Measurements from ENCODE around the gene CLCN1. TPM values are rescaled to one million over a fixed set of nuclear protein-coding genes. Genes with fewer than 3 reads are reported as not detected.

The CLCN1 gene
- total and polyA plus RNA-seq, 2 of the 8 experiments (the other 6 are each of a cell fraction or from before 2014, with no cell fraction given): 0.36 to 0.41 TPM

Small RNA genes within 50 kb of the gene (microRNA-seq; reads per million reads assigned to microRNA genes)
- 0 reads per million in 2 experiments for gene MIR6892 (ENCODE audit: borderline microRNAs expressed in 2 of 2, borderline number of aligned reads in 2 of 2, borderline replicate concordance in 1 of 2)

Small RNA genes within 50 kb of the gene (small RNA-seq; reads per million reads assigned to genes)
- gene MIR6892 (ENCODE audit: insufficient read depth): not detected
- gene RN7SL481P (ENCODE audit: insufficient read depth): not detected
- not detected for gene RN7SL535P (ENCODE audit: insufficient read depth)

Other genes starting within 250 kb of the CLCN1 start
- gene PIP, start 184.0 kb upstream of the CLCN1 start, total RNA-seq (2021; fragmentation: NEBNext Ultra II Directional; extraction: Animal tissue kit (Norgen Biotek cat#: 25700)): not detected in 2 replicates
- not detected in 2 replicates for gene PIP, start 184.0 kb upstream of the CLCN1 start, polyA plus RNA-seq (2011; rRNA removed)
- not detected in 2 replicates for gene TAS2R39, start 132.7 kb upstream of the CLCN1 start, total RNA-seq (2021; fragmentation: NEBNext Ultra II Directional; extraction: Animal tissue kit (Norgen Biotek cat#: 25700))
- not detected in 2 replicates for gene TAS2R39, start 132.7 kb upstream of the CLCN1 start, polyA plus RNA-seq (2011; rRNA removed)
- gene TAS2R40, start 94.1 kb upstream of the CLCN1 start, total RNA-seq (2021; fragmentation: NEBNext Ultra II Directional; extraction: Animal tissue kit (Norgen Biotek cat#: 25700)): not detected in 2 replicates
- gene TAS2R40, start 94.1 kb upstream of the CLCN1 start, polyA plus RNA-seq (2011; rRNA removed): not detected in 2 replicates
- gene GSTK1, start 52.7 kb upstream of the CLCN1 start, total RNA-seq (2021; fragmentation: NEBNext Ultra II Directional; extraction: Animal tissue kit (Norgen Biotek cat#: 25700)): 25.5 and 26.2 TPM in 2 replicates
- gene GSTK1, start 52.7 kb upstream of the CLCN1 start, polyA plus RNA-seq (2011; rRNA removed): 32.5 and 34.0 TPM in 2 replicates
- gene TMEM139, start 31.2 kb upstream of the CLCN1 start, total RNA-seq (2021; fragmentation: NEBNext Ultra II Directional; extraction: Animal tissue kit (Norgen Biotek cat#: 25700)): 3.2 and 4.4 TPM in 2 replicates
- gene TMEM139, start 31.2 kb upstream of the CLCN1 start, polyA plus RNA-seq (2011; rRNA removed): 6.7 and 7.6 TPM in 2 replicates
- gene CASP2, start 27.8 kb upstream of the CLCN1 start, total RNA-seq (2021; fragmentation: NEBNext Ultra II Directional; extraction: Animal tissue kit (Norgen Biotek cat#: 25700)): 32.8 and 35.3 TPM in 2 replicates
- gene CASP2, start 27.8 kb upstream of the CLCN1 start, polyA plus RNA-seq (2011; rRNA removed): 18.3 and 23.7 TPM in 2 replicates
- 35.5 and 38.2 TPM in 2 replicates for gene FAM131B, start 46.6 kb downstream of the CLCN1 start, total RNA-seq (2021; fragmentation: NEBNext Ultra II Directional; extraction: Animal tissue kit (Norgen Biotek cat#: 25700))
- gene FAM131B, start 46.6 kb downstream of the CLCN1 start, polyA plus RNA-seq (2011; rRNA removed): 23.1 and 28.8 TPM in 2 replicates
- 159 and 174 TPM in 2 replicates for gene ZYX, start 65.2 kb downstream of the CLCN1 start, total RNA-seq (2021; fragmentation: NEBNext Ultra II Directional; extraction: Animal tissue kit (Norgen Biotek cat#: 25700))
- gene ZYX, start 65.2 kb downstream of the CLCN1 start, polyA plus RNA-seq (2011; rRNA removed): 40.6 and 77.9 TPM in 2 replicates
- 133 and 139 TPM in 2 replicates for gene EPHA1, start 92.7 kb downstream of the CLCN1 start, total RNA-seq (2021; fragmentation: NEBNext Ultra II Directional; extraction: Animal tissue kit (Norgen Biotek cat#: 25700))
- 86.5 and 113 TPM in 2 replicates for gene EPHA1, start 92.7 kb downstream of the CLCN1 start, polyA plus RNA-seq (2011; rRNA removed)
- 0.32 and 0.46 TPM in 2 replicates for gene TAS2R60, start 127.3 kb downstream of the CLCN1 start, total RNA-seq (2021; fragmentation: NEBNext Ultra II Directional; extraction: Animal tissue kit (Norgen Biotek cat#: 25700))
- 0.13 and 0.15 TPM in 2 replicates for gene TAS2R60, start 127.3 kb downstream of the CLCN1 start, polyA plus RNA-seq (2011; rRNA removed)
- not detected in 2 replicates for gene TAS2R41, start 161.8 kb downstream of the CLCN1 start, total RNA-seq (2021; fragmentation: NEBNext Ultra II Directional; extraction: Animal tissue kit (Norgen Biotek cat#: 25700))
- gene TAS2R41, start 161.8 kb downstream of the CLCN1 start, polyA plus RNA-seq (2011; rRNA removed): 0.12 TPM in 1 of 2 replicates, not detected in the other